GM18498 (cell line): ENCODE results near the gene GET4.
"Not testable (repeated sequence)": the region's sequence is repeated elsewhere in the genome, so short reads cannot be mapped to it uniquely, and the experiment has no call there.

Experiments
- ATAC-seq: cut with Tn5 transposase; IDR thresholded peaks from one replicate; pipeline ENCODE4 v1.9.1; 2021; ENCODE audit warnings: mild to moderate bottlenecking, moderate library complexity; ENCODE audit not compliant: unreplicated experiment

Gene GET4

DNA sequence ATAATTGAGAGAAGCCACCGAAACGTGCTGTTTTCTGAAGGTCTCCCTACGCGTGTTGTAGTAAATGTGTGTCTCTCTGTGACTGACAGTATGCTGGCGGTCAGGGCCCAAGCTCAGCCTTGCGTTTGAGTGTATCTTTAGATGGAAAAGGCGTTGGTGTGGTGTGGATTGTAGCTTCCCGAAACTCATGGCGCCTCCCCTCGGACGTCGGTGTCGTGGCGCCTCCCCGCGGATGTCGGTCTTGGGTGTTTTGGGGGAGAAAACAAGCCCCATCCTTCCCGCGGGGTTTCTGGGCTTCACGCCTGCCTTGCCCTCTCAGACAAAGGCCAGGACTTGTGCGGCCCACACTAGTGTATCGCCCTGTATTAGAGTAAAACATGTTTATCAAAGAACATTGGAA is 31.3 kb upstream of the GET4 start:
- ATAC-seq: no peak

DNA sequence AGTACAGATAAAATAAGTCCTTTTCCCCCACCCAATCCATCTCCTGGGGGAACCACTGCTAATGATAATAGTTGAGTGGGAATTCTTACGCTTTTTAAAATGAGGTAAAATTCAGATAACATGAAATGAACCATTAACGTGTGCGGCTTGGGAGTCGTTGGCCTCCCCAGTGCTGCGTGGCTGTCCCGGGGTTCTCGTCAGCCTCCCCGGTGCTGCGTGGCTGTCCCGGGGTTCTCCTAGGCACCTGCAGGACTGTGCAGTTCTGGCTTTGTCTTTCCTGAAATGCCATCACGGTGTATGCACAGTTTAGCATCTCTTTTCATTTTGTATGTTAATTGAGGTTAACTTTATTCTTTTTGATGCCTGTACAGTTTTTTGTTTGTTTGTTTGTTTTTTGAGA is 30.6 kb upstream of the GET4 start:
- no peak for ATAC-seq

DNA sequence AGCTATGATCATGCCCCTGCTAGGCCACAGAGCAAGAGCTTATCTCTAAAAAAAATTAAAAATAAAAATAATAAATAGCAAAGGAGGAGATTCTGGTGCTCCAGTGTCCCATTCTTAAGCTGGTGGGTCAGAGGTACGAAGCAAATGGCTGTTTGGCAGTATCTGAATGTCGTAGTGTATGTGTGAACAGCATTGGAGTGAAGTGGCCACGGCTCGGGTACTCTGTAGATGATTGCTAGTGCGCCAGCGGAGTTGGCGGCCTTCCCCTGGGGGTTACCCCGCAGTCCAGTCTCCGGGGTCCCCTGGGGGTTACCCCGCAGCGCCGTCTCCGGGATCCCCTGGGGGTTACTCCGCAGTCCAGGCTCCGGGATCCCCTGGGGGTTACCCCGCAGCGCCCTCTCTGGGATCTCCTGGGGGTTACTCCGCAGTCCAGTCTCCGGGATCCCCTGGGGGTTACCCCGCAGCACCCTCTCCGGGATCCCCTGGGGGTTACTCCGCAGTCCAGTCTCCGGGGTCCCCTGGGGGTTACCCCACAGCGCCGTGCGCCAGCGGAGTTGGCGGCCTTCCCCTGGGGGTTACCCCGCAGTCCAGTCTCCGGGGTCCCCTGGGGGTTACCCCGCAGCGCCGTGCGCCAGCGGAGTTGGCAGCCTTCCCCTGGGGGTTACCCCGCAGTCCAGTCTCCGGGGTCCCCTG is 29.2 kb upstream of the GET4 start:
- ATAC-seq: not testable (repeated sequence)

DNA sequence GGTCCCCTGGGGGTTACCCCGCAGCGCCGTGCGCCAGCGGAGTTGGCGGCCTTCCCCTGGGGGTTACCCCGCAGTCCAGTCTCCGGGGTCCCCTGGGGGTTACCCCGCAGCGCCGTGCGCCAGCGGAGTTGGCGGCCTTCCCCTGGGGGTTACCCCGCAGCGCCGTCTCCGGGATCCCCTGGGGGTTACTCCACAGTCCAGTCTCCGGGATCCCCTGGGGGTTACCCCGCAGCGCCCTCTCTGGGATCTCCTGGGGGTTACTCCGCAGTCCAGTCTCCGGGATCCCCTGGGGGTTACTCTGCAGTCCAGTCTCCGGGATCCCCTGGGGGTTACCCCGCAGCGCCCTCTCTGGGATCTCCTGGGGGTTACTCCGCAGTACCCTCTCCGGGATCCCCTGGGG is 28.6 kb upstream of the GET4 start:
- ATAC-seq: not testable (repeated sequence)

DNA sequence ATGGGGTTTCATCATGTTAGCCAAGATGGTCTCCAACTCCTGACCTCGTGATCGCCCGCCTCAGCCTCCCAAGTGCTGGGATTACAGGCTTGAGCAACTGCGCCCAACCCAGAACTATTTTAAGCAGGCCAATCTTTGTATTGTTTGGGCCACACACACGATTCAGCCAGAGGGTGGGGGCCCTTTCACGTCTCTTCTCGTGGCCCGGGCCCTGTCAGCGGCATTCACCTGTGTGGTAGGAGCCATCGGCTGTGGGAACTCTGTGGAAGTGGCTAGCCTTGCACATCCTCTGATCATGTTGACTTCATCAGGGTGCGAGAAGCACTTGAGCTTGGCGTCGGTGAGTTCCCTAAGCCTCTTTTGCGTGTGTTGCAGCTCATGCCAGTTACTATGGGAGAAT is 27.2 kb upstream of the GET4 start:
- no peak for ATAC-seq

DNA sequence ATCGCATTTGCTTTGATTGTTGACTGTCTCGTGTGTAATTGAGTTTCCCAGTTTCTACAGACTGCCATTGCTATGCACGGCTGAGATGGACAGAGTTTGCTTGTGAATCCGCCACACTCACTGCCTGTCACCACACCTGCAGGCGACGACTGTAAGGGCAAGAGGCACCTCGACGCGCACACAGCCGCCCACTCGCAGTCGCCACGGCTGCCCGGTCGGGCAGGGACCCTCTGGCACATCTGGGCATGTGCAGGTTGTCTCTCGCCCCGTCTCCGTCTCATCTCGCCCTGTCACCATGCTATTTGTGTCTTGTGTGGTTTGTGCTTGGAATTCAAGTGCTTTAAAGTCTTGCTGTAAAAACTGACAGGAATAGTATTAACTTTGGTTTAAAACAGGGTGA is 26.6 kb upstream of the GET4 start:
- ATAC-seq: no peak

DNA sequence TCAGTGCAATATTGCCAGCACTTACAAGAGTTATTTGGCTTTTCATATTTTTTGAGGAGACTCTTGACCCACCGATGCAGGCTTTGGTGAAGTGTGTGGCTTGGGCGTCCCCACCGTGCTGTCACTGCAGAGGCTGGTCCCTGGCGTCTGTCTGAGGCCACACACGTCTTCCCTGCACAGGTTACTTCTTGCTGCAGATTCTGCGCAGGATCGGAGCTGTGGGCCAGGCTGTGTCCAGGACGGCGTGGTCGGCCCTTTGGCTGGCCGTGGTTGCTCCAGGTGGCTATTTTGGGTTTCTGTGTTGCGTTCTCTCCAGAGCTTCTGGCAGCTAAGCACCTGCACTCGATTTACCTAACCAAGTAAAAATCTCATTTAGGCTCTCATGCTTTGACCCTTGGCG is 25.1 kb upstream of the GET4 start:
- ATAC-seq: no peak

DNA sequence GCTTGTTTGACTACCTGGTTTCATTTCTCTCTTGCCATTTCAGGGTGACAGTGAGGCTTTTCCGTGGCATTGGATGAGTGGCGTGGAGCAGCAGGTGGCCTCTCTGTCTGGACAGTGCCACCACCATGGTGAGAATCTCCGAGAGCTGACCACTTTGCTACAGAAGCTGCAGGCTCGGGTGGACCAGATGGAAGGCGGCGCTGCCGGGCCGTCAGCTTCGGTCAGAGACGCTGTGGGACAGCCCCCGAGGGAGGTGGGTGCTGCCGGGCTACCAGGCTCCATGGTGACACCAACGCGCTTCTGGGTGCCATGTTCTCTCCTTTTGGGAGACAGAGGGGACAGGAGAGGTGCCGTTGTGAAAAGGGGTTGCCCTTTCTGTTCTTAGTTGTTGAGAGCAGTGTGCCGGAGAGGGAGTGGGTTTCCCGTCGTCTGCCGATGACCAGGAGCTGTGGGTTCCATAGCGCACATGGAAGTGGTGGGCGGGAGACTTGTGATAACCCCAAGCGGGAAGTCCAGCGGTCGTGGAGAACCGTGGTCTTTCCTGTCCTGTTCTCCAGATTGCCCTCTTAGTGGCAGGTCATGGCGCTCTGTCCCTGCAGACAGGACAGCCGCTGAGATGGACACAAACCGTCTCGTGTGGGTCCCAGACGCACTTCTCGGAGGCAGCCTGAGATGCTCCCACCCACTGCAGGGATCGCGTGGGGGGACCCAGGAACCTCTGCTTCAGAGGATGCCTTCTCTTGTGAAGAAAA is 22.8 kb upstream of the GET4 start:
- ATAC-seq: no peak

DNA sequence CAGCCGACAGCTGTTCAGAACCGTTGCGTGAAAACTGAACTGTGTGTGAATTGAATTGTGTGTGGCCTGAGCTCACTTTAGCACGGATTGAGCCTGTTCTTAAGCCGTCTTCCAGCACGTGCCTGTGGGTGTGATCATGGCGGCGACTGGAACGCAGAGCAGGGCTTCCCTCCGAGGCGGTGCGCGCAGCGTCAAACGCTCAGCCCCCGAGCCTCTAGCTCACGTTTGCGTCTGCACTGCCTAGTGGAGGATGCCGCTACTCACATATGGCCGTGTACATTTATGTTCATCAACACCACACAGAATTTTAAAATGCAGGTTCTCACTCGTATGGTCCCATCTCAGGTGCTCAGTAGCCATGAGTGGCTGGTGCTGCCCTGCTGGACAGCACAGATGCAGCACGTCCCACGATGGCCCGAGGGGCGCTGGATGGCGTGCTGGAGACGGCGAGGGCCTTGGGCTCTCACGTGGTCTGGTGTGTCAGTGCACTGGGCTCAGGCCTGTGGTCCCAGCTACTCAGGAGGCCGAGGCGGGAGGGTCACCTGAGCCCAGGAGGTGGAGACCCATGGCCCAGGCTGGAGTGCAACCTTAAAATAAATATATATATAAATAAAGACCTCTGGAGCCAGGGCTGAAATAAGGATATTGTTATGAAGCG is 22.1 kb upstream of the GET4 start:
- ATAC-seq: no peak

DNA sequence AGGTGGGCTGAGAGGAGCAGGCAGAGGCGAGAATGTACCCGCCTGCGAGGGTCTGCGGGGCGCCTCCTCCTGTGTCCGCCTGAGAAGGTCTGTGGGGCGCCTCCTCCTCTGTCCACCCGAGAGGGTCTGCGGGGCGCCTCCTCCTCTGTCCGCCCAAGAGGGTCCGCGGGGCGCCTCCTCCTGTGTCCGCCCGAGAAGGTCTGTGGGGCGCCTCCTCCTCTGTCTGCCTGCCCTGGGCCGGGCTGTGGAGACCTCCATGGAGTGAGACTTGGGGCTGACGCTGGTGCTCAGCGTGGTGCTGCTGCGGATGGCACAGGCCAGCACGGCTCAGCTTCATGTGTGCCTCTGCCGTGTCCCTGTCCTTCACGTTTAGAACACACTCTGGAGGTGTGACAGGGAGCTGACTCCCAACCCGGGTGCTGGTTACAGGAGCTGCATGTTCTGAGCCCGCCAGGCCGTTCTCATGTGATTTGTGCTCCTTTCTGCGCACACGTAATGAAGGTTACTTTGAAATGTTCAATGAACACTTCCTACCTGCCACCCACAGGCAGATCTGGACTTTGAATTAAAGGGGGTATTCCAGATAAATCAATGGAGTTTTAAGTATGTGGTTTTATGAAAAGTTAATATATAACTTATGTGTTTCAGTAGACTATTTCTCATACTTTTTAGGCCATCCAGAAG is 20.5 kb upstream of the GET4 start:
- no peak for ATAC-seq

DNA sequence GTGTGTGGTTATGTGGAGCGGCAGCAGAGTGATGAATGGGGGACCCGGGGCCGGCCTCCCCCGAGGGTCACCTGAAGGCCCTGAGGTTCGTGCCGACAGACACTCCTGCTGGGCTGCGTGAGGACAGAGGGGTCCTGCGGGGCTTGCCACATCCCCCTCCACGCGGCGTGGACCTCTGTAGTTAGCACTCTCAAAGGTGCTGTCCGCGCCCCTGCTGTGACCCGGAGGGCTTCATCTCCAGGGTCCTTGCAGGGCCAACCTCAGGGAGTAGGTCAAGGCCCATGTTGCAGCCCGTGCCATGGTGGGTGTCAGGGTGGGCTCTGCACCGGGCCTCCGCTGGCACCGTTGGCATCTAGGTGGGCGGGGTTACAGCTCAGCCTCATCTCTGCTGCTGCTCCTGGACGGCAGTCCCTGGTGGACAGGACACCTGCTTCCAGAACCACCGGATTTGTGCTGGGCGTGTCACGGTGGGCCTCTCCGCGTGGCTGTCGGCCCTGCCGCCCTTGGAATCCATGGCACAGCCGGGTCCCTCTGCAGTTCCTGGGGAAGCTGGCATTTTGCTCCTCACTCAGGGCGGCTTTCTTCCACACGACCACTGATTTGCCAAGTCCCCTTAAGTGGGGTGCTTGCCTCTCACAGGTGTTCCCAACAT is 19.8 kb upstream of the GET4 start:
- no peak for ATAC-seq

DNA sequence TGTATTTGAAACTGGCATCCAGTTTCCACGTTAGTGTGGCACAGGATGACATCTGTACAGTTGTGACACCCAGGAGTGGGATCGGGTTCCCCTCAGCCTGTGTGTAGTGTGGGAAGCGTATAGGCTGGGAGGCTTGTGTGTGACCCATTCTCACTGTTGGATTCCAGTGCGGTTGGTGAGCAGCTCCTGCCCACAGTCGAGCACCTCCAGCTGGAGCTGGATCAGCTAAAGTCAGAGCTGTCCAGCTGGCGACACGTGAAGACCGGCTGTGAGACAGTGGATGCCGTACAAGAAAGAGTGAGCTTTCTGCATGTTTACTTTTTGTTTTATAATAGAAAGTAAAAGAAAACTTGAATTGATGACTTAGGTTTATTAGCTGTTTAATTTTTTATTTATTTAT is 18.7 kb upstream of the GET4 start:
- ATAC-seq: no peak

DNA sequence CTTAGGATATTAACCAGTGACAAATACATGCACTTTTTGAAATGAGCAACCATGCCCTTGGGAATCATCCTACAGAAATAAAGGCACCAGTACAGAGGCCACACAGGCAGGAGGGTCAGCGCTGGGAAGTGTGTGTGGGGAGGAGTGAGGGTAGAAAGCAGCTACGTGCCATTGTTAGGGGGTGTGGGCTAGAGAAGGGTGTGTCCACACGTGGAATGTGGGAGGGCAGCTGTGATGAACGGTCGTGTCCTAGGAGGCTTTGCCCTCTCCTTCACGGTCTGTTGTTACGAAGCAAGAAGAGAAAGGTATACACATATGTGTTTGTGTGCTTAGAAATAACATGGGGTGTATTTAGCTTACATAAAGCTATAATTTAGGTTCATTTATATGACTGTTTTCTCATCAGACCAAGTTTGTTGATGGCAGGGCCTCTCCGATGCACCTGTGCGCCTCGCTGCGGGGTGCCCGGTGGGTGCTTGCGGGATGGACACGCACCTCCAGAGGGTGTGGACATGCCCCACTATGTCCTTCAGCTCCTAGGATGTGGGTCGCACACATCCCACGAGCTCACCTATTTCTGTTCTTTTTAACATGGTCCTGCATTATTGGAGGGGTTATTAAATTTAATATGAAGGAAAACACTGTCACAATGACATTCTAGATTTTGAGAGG is 16.9 kb upstream of the GET4 start:
- no peak for ATAC-seq

DNA sequence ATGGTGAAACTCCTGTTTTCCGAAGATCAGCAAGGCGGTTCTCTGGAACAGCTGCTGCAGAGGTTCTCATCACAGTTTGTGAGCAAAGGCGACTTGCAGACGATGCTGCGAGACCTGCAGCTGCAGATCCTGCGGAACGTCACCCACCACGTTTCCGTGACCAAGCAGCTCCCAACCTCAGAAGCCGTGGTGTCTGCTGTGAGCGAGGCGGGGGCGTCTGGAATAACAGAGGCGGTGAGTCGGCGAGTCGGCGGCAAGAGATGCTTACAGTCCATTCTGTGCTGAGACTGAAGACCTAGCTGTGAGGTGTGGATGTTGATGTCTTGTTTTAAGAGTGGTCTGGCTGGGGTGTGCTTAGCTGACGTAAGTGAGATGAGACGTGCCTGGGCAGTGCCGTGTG is 16.2 kb upstream of the GET4 start:
- no peak for ATAC-seq

DNA sequence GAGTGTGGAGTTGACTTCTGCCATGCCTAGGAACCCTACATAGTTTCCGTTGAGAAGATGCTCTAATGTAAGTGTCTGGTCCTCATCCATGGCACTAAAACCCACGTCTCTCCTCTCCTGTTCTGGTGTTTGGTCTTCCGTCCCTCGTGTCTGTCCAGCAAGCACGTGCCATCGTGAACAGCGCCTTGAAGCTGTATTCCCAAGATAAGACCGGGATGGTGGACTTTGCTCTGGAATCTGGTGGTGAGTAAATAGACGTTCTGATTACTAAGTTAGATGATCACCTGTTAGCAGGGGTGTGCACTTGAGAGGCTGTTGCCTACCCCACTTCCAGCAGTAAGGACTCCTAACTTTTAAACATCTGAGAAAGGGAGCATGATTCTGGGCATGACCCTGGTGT is 15.1 kb upstream of the GET4 start:
- ATAC-seq: no peak

DNA sequence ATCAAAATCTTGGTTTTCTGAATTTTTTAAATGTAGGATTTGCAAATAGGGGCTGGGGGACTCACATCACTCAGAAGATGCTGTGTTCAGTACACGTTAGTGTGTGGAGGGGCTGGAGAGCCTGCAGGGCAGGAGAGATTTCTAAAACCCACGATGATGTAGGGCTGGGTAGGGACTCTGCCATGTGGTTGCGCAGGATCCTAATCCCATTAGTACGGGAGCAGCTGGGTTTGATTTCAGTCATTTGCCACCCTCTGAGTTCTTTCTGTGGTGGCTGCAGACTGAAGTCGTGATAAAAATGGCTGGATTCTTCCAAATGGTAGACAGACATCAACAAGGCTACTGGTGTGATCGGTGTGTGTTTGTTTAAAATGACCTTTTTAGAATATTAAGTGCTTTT is 14.2 kb upstream of the GET4 start:
- ATAC-seq: no peak

DNA sequence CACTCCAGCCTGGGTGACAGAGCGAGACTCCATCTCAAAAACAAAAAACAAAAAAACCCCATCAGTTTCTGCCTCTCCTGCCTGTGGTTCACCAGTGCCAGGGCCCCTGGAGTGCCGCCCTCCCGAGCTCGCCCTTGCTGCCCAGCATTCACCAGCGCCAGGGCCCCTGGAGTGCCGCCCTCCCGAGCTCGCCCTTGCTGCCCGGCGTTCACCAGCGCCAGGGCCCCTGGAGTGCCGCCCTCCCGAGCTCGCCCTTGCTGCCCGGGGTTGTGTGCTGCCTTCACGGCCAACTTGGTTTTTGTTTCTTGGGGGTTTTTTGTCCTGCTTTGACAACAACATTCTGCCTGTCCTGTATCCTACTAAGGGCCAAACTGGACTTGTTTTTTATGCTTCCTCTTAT is 13.2 kb upstream of the GET4 start:
- ATAC-seq: no peak

DNA sequence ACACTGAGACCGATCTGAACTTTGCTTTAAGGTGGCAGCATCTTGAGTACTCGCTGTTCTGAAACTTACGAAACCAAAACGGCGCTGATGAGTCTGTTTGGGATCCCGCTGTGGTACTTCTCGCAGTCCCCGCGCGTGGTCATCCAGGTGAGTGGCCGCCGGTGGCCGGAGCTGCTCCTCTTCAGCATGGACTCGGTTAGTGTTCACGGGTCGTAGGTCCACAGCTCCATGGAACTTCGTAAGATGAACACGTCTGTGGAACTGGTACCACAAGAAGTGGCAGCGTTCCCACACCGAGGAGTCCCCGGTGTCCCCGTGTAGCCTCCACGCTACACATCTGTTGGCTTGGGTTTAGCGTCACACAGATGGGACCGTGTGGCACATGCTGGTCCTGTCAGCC is 10.4 kb upstream of the GET4 start:
- ATAC-seq: no peak

DNA sequence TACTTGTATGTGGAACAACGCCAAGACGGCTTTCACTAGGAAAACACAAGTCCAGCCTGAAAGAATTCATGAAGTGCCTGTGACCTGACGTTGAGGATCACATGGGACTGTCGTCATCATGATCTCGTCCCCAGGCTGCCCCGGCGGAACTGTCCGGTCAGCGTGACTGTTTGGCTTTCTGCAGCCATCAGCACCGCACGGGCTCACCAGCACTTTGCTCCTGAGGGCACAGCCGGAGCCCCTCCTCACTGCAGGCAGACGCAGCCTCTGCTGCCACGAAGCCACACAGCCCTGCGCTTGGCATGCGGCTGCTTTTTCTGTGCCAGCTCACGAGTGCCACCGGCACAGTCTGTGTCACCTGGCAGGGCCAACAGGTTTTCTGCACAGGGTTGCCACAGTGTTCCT is 9.4 kb upstream of the GET4 start:
- ATAC-seq: no peak

DNA sequence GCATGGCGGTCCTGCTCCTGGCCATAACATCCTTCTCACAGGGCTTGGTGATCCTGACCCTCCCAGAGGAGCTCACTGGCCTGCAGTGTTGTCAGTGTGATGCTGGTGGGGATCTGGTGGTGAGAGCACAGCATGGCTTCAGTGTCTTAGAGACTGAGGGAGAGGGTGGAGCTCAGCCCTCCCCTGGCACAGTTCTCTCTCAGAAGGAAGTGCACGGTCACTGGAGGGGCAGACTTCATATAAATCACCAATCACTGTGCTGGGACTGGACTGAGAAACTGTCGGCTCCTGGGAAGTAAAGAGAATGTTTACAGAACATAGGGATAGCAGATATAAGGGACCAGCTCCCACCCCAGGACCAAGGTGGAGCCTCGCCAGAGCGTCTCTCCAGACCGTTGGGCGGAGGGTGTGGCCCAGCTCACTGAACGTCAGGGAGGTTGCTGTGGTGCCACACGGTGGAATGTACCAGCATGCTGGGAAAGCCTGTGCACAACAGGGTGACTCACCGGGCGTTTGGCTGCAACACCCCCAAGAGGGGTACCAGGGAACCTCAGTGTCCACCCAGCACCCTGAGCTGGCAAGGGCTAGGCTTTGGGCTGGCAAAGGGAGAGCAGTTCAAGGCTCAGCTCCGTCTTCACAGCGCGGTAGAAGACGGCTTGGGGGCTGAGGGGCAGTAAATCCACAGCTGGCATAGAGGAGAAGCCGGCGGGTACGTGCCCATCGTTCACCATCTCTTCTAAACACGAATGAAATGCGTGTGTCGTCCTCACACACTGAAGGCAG is 8.8 kb upstream of the GET4 start:
- ATAC-seq: no peak
